Left renal cortex interstitium (tissue), 4 donors: ENCODE measurements around the gene SIDT2. TPM values are rescaled to one million over a fixed set of nuclear protein-coding genes. Genes with fewer than 3 reads are reported as not detected.

Source experiments
- DNase-seq, 4 donors: peaks; one replicate each; pipeline ENCODE4 v3.0.0-alpha.2; 2013; ENCODE audit warnings: low read depth in 4 of 4, low spot score in 2 of 4, missing footprints in 1 of 4
- polyA plus RNA-seq, 4 donors: library from polyadenylated mRNA; unstranded; fragments of 120-200 nt; gene quantifications; one replicate each; pipeline ENCODE4 v1.2.1, GENCODE V29; 2013; ENCODE audit not compliant: insufficient read length in 4 of 4

The SIDT2 gene
- polyA plus RNA-seq, 4 donors = 36.9 to 56.2 (median 44.1) TPM

DNA sequence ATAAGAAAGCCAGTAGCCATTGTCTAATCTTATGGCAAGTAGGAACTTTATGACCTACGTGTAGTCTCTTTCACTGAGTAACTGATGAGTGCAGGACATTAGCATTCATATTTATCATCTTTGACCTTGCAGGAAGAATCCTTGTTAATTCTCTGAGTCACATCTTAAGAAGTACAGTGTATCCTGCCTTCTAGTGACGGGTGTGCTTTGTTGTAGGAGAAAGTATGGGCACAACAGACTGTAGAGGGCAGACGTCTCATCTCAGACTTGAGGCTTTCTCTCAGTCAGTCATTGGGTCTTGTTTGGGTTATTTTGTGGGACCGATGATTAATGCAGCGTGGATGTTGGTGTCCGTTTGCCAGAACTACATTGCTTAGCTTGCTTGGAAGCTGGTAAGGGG, 60.8 kb downstream of the SIDT2 start:
- DNase-seq = no peak

Other genes starting within 250 kb of the SIDT2 start
- 10 to 100 TPM; 26.1 to 50.9 (median 35.8) TPM for gene SIK3, start 80.3 kb upstream of the SIDT2 start, polyA plus RNA-seq
- 10 to 100 TPM; 71.3 to 77.8 (median 73.8) TPM for gene PAFAH1B2, start 34.5 kb upstream of the SIDT2 start, polyA plus RNA-seq
- 100 to 1,000 TPM; 133 to 170 (median 142) TPM for gene TAGLN, start 20.6 kb downstream of the SIDT2 start, polyA plus RNA-seq
- gene PCSK7, start 53.3 kb downstream of the SIDT2 start, polyA plus RNA-seq = 10 to 100 TPM; 18.5 to 40.5 (median 29.3) TPM
- gene RNF214, start 53.9 kb downstream of the SIDT2 start, polyA plus RNA-seq = 10 to 100 TPM; 24.5 to 36.7 (median 32.9) TPM
- gene BACE1-AS, start 112.6 kb downstream of the SIDT2 start, polyA plus RNA-seq = 10 to 100 TPM; 13.9 to 26.6 (median 19.2) TPM
- gene BACE1, start 137.5 kb downstream of the SIDT2 start, polyA plus RNA-seq = 10 to 100 TPM; 52.1 to 64.7 (median 59.3) TPM
- gene CEP164, start 149.1 kb downstream of the SIDT2 start, polyA plus RNA-seq = 10 to 100 TPM; 18.1 to 43.4 (median 31.2) TPM